PFSK-1 (cell line): ENCODE measurements around the gene SERGEF.

Experiments
- POLR2AphosphoS5 ChIP-seq: IDR thresholded peaks from 2 replicates; pipeline ENCODE4 v1.6.1; 2012; ENCODE audit warnings: low read depth, mild to moderate bottlenecking, control low read depth, low read length, moderate library complexity
- TF ChIP-seq, protein P1 (sequence below), 2 experiments: IDR thresholded peaks; 2 replicates each; pipeline versions ENCODE4 v1.6.1 to v1.8.0; 2011 to 2012; ENCODE audit warnings: low read depth in 2 of 2, low read length in 2 of 2, control low read depth in 1 of 2, inconsistent platforms in 1 of 2, mild to moderate bottlenecking in 1 of 2, moderate library complexity in 1 of 2; ENCODE audit not compliant: insufficient read depth in 1 of 2

DNA sequence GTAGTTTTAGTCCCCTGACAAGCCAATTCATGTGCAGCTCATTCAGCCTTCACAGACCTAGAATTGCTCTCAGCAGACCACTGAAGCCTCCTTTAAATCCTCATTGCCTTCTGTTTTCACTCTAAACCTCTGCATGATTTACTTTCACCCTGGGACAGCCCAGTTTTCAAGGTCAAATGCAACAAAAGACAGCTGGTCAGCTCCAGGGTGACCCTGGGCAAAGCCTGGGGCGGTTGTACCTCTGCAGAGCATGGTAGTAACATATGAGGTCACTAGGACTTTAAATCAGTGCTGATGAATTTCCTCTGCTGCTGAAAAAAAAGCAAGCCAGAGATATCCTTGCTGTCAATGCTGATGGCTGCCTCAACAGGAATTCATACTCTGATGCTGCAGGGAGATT, 62.2 kb downstream of the SERGEF start:
- TF ChIP-seq POLR2AphosphoS5 = no peak
- TF ChIP-seq, protein P1, sequence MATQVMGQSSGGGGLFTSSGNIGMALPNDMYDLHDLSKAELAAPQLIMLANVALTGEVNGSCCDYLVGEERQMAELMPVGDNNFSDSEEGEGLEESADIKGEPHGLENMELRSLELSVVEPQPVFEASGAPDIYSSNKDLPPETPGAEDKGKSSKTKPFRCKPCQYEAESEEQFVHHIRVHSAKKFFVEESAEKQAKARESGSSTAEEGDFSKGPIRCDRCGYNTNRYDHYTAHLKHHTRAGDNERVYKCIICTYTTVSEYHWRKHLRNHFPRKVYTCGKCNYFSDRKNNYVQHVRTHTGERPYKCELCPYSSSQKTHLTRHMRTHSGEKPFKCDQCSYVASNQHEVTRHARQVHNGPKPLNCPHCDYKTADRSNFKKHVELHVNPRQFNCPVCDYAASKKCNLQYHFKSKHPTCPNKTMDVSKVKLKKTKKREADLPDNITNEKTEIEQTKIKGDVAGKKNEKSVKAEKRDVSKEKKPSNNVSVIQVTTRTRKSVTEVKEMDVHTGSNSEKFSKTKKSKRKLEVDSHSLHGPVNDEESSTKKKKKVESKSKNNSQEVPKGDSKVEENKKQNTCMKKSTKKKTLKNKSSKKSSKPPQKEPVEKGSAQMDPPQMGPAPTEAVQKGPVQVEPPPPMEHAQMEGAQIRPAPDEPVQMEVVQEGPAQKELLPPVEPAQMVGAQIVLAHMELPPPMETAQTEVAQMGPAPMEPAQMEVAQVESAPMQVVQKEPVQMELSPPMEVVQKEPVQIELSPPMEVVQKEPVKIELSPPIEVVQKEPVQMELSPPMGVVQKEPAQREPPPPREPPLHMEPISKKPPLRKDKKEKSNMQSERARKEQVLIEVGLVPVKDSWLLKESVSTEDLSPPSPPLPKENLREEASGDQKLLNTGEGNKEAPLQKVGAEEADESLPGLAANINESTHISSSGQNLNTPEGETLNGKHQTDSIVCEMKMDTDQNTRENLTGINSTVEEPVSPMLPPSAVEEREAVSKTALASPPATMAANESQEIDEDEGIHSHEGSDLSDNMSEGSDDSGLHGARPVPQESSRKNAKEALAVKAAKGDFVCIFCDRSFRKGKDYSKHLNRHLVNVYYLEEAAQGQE (IDR thresholded peaks at IDR 0.05; ENCODE audit: insufficient read depth in 1 of 2, low read depth in 2 of 2, low read length in 2 of 2) = no peak
